GM12872 (cell line): Measurements from ENCODE around the gene ERAS.

ENCODE experiments used
- TF ChIP-seq, protein P1 (sequence below): IDR thresholded peaks from 3 replicates; pipeline ENCODE4 v1.5.1; 2011; ENCODE audit warnings: low read depth, mild to moderate bottlenecking, low read length, moderate library complexity; ENCODE audit not compliant: insufficient read depth

ERAS gene

DNA sequence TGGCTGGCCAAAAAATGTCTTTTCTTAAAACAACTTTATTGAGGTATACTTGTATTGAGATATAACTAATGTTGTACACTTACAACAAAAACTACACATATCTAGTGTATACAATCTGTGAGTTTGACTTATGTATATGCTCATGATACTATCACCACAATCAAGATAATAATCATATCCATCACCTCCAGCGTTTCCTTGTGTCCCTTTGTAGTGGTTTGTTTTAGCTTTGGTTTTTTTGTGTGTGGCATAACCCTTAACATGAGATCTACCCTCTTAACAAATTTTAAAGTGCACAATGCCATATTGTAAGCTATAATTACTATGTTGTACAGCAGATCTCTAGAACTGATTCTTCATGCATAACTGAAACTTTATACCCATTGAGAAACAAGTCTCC lies 22.5 kb downstream of the ERAS start:
- TF ChIP-seq, protein P1, sequence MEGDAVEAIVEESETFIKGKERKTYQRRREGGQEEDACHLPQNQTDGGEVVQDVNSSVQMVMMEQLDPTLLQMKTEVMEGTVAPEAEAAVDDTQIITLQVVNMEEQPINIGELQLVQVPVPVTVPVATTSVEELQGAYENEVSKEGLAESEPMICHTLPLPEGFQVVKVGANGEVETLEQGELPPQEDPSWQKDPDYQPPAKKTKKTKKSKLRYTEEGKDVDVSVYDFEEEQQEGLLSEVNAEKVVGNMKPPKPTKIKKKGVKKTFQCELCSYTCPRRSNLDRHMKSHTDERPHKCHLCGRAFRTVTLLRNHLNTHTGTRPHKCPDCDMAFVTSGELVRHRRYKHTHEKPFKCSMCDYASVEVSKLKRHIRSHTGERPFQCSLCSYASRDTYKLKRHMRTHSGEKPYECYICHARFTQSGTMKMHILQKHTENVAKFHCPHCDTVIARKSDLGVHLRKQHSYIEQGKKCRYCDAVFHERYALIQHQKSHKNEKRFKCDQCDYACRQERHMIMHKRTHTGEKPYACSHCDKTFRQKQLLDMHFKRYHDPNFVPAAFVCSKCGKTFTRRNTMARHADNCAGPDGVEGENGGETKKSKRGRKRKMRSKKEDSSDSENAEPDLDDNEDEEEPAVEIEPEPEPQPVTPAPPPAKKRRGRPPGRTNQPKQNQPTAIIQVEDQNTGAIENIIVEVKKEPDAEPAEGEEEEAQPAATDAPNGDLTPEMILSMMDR = no peak

DNA sequence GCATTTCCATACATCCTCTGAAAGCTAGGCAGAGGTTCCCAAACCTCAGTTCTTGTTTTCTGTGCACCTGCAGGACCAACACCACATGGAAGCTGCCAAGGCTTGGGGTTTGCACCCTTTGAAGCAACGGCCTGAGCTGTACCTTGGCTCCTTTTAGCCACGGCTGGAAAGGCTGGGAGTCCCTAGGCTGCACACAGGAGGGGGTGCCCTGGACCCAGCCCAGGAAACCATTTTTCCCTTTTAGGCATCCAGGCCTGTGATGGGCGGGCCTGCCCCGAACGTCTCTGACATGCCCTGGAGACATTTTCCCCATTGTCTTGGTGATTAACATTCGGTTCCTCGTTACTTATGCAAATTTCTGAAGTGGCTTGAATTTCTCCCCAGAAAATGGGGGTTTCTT lies 26.5 kb downstream of the ERAS start:
- TF ChIP-seq, protein P1 = no peak

DNA sequence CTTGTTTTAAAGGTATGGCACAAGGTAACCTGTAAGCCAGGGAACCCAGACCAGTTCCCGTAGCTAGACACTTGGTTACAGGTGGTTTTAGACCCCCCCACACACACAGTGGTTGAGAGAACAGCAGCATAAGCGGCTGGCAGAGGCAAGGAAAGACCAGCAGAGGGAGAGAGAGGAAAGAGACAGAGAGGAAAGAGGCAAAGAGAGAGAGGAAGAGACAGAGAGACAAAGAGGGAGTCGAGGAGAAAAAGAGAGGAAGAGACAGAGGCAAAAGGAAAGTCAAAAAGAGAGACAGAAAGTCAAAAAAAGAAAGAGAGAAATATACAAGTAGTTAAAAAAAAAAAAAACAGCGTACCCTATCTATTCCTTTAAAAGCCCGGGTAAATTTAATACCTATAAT lies 28.6 kb downstream of the ERAS start:
- TF ChIP-seq, protein P1 = no peak

DNA sequence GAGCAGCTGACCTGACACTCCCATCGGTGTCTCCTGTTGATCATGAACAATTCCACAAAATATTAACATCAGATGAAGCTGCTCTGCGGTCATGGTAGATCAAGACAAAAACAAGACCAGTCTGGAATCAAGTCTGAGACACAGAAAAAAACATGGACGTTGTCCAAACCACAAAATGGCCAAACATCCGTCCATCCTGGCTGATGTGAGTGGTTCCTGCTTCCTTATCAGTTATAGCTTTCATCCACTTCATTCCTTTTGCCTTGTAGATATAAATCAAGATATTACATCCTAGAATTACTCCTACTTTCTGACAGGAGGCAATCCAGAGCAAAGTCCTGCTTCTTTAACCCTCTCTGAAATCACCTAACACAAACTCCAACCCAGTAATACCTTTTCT lies 37.9 kb downstream of the ERAS start:
- TF ChIP-seq, protein P1 = no peak
